ENCODE results near the gene POLE. TPM values are rescaled to one million over a fixed set of nuclear protein-coding genes. Genes with fewer than 3 reads are reported as not detected.
A peak's percentile ranks its signal among the peaks of the same experiment; 100 is the strongest.

The POLE gene
- total and polyA plus RNA-seq, 9 of the 15 experiments (the other 6 are each of a cell fraction or from before 2014, with no cell fraction given) = 2.4 to 154 (median 49.6) TPM

DNA sequence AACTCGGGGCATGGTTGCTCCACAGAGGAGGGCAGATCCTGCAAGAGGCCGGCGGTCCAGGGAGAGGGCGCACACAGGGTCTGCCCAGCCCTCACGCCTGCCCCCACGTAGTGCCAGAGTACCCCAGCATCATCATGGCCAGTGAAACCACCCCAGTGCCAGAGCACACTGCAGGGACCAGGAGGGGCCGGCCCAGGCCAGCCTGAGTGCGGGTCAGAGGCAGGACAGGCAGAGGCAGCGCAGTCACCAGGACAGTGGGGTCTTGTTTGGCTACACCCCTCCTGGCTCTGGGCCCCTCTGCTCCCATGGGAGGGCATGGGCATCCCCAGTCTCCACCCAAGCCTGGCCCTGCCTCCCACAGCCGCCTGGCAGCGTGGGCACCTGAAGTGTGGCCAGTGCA is 111.5 kb downstream of the POLE start (continued):
- TF ChIP-seq, protein P1, sequence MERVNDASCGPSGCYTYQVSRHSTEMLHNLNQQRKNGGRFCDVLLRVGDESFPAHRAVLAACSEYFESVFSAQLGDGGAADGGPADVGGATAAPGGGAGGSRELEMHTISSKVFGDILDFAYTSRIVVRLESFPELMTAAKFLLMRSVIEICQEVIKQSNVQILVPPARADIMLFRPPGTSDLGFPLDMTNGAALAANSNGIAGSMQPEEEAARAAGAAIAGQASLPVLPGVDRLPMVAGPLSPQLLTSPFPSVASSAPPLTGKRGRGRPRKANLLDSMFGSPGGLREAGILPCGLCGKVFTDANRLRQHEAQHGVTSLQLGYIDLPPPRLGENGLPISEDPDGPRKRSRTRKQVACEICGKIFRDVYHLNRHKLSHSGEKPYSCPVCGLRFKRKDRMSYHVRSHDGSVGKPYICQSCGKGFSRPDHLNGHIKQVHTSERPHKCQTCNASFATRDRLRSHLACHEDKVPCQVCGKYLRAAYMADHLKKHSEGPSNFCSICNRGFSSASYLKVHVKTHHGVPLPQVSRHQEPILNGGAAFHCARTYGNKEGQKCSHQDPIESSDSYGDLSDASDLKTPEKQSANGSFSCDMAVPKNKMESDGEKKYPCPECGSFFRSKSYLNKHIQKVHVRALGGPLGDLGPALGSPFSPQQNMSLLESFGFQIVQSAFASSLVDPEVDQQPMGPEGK (CRISPR knock-in tag; IDR thresholded peaks at IDR 0.05; ENCODE audit: borderline replicate concordance) = no peak

- CTCF ChIA-PET (ENCODE audit: low intra/inter-chr PET ratio) = no interaction called here
- Histone ChIP-seq H3K9me3 (replicated peaks; ENCODE audit: control insufficient read depth, insufficient read depth, low read depth, low read length) (no peaks in the 10 kb centered on the region), H3K4me3 (no peak overlapping the region), H3K36me3 (ENCODE audit: control insufficient read depth, insufficient read depth, low read length) (peaks cover 89% of the 10 kb centered on the region; the same call in 2 of the 3 replicates), H2AFZ (ENCODE audit: low read depth, low read length) (no peak overlapping the region), H3K79me2 (ENCODE audit: control insufficient read depth, insufficient read depth, low read length) (no peaks in the 10 kb centered on the region), H3K27ac (ENCODE audit: extremely low read depth, low read depth, low read length) (no peak overlapping the region), H4K20me1 (replicated peaks; ENCODE audit: control insufficient read depth, insufficient read depth, low read length) (no peaks in the 10 kb centered on the region; the same call in 1 of the 2 replicates), H3K27me3 (ENCODE audit: control insufficient read depth in 2 of 2, insufficient read depth in 2 of 2, low read length in 2 of 2) (no peaks in the 10 kb centered on the region), H3K4me2 (ENCODE audit: insufficient read depth, low read length) (no peak overlapping the region), H3K4me1 (replicated peaks in 1 of 2; ENCODE audit: control insufficient read depth in 2 of 2, insufficient read depth in 2 of 2, low read length in 2 of 2) (peaks cover 0 to 50% of the 10 kb centered on the region in 2 experiments; a peak in 2 of 5 replicates), H3K9me1 (ENCODE audit: control insufficient read depth, insufficient read depth, low read length) (no peaks in the 10 kb centered on the region), H3K9ac (ENCODE audit: insufficient read depth in 1 of 2, low read depth in 2 of 2, low read length in 2 of 2) (no peak overlapping the region; a peak in 1 of 4 replicates)
- BruUV-seq (replicated peaks) = no TSS peak
- FAIRE-seq (no peak), ATAC-seq (no peak), DNase-seq (ENCODE audit: extremely low read depth in 1 of 4, low spot score in 3 of 4) (no peak)
- intact Hi-C loops (cut with micrococcal nuclease) = no loop called here
- POLR2A ChIA-PET = interaction anchor here (0.6 kb wide), 1 partner anchor 8 kb away, joined by 5 read pairs; no protein-coding TSS in a partner anchor
- TF ChIP-seq RBFOX2 (IDR thresholded peaks at IDR 0.05; ENCODE audit: low read depth, low read length) (0 out of 2 replicates have a peak, but pooled peaks have one; percentile 18), RBM22 (IDR thresholded peaks at IDR 0.05; ENCODE audit: low read depth, low read length, poor library complexity, severe bottlenecking) (peak; percentile 53), FOXA1 (IDR thresholded peaks at IDR 0.05; ENCODE audit: borderline replicate concordance) (no peak), POLR2G (IDR thresholded peaks at IDR 0.05; ENCODE audit: low read depth, low read length) (peak; percentile 46), FOS (IDR thresholded peaks at IDR 0.05; ENCODE audit: extremely low read depth, insufficient read length) (no peak)
- 94% methylated on average over 26 of the region's 39 CpGs for WGBS (ENCODE audit: insufficient coverage, low coverage, missing lambda C conversion rate)
- in situ Hi-C loops (cut with MboI) = no loop called here
These were observed 112.7 kb downstream of the POLE start for GRCh38 chr12:132574271-132574996.

Small RNA genes lying within 50 kb of the gene (microRNA-seq; reads per million reads assigned to microRNA genes)
- 1.6 reads per million, percentile 21 among the genes with 10 or more reads in this experiment for gene MIR6763 (ENCODE audit: borderline microRNAs expressed)

Small RNA genes lying within 50 kb of the gene (small RNA-seq; reads per million reads assigned to genes)
- 0.11 reads per million for gene MIR6763
- gene RNA5SP379 = 0.51 reads per million, percentile 24 among the genes with 10 or more reads in this experiment

Other genes with a start within 250 kb of the POLE start
Only the 7 nearest of the 8 such genes appear.
- gene FBRSL1, start 197.2 kb downstream of the POLE start, total RNA-seq (2014; rRNA removed) = 21.7 and 24.6 TPM in 2 replicates
- 1.1 and 1.3 TPM in 2 replicates for gene FBRSL1, start 197.2 kb downstream of the POLE start, total RNA-seq (2014; rRNA removed; fragmentation: Illumina TruSeq; extraction: Trizol)
- gene FBRSL1, start 197.2 kb downstream of the POLE start, total RNA-seq (2015; rRNA removed; fragmentation: Illumina TruSeq; extraction: Trizol) = 7.3 and 12.9 TPM in 2 replicates
- 112 and 129 TPM in 2 replicates for gene FBRSL1, start 197.2 kb downstream of the POLE start, total RNA-seq (2021)
- gene FBRSL1, start 197.2 kb downstream of the POLE start, polyA plus RNA-seq (2011; rRNA removed) = 1.9 and 4.3 TPM in 2 replicates
- 29.3 and 35.8 TPM in 2 replicates for gene FBRSL1, start 197.2 kb downstream of the POLE start, polyA plus RNA-seq (2014; fragmentation: Illumina TruSeq; extraction: Trizol)
- gene FBRSL1, start 197.2 kb downstream of the POLE start, polyA plus RNA-seq (2014; fragmentation: Nextera tagmentation; extraction: Ambion mirVana) = under 1 TPM; 0.24 to 0.29 TPM
- 27.4 and 32.3 TPM in 2 replicates for gene FBRSL1, start 197.2 kb downstream of the POLE start, polyA plus RNA-seq (2014; rRNA removed)
- not detected in 2 replicates for gene LRCOL1, start 76.8 kb downstream of the POLE start, total RNA-seq (2014; rRNA removed)
- not detected in 2 replicates for gene LRCOL1, start 76.8 kb downstream of the POLE start, total RNA-seq (2014; rRNA removed; fragmentation: Illumina TruSeq; extraction: Trizol)
- not detected in 2 replicates for gene LRCOL1, start 76.8 kb downstream of the POLE start, total RNA-seq (2015; rRNA removed; fragmentation: Illumina TruSeq; extraction: Trizol)
- gene LRCOL1, start 76.8 kb downstream of the POLE start, total RNA-seq (2021) = not detected in 2 replicates
- not detected in 2 replicates for gene LRCOL1, start 76.8 kb downstream of the POLE start, polyA plus RNA-seq (2011; rRNA removed)
- not detected in 2 replicates for gene LRCOL1, start 76.8 kb downstream of the POLE start, polyA plus RNA-seq (2014; fragmentation: Illumina TruSeq; extraction: Trizol)
- not detected for gene LRCOL1, start 76.8 kb downstream of the POLE start, polyA plus RNA-seq (2014; fragmentation: Nextera tagmentation; extraction: Ambion mirVana)
- not detected in 2 replicates for gene LRCOL1, start 76.8 kb downstream of the POLE start, polyA plus RNA-seq (2014; rRNA removed)
- not detected in 2 replicates for gene P2RX2, start 68.6 kb downstream of the POLE start, total RNA-seq (2014; rRNA removed)
- gene P2RX2, start 68.6 kb downstream of the POLE start, total RNA-seq (2014; rRNA removed; fragmentation: Illumina TruSeq; extraction: Trizol) = not detected in 2 replicates
- not detected in 2 replicates for gene P2RX2, start 68.6 kb downstream of the POLE start, total RNA-seq (2015; rRNA removed; fragmentation: Illumina TruSeq; extraction: Trizol)
- not detected in 2 replicates for gene P2RX2, start 68.6 kb downstream of the POLE start, total RNA-seq (2021)
- not detected in 2 replicates for gene P2RX2, start 68.6 kb downstream of the POLE start, polyA plus RNA-seq (2011; rRNA removed)
- not detected in 2 replicates for gene P2RX2, start 68.6 kb downstream of the POLE start, polyA plus RNA-seq (2014; fragmentation: Illumina TruSeq; extraction: Trizol)
- gene P2RX2, start 68.6 kb downstream of the POLE start, polyA plus RNA-seq (2014; fragmentation: Nextera tagmentation; extraction: Ambion mirVana) = not detected
- not detected in 2 replicates for gene P2RX2, start 68.6 kb downstream of the POLE start, polyA plus RNA-seq (2014; rRNA removed)
- 66.1 and 70.9 TPM in 2 replicates for gene PXMP2, start 245 bp upstream of the POLE start, total RNA-seq (2014; rRNA removed)
- gene PXMP2, start 245 bp upstream of the POLE start, total RNA-seq (2014; rRNA removed; fragmentation: Illumina TruSeq; extraction: Trizol) = 34.8 and 37.8 TPM in 2 replicates
- gene PXMP2, start 245 bp upstream of the POLE start, total RNA-seq (2015; rRNA removed; fragmentation: Illumina TruSeq; extraction: Trizol) = 39.8 and 41.0 TPM in 2 replicates
- 46.1 and 49.6 TPM in 2 replicates for gene PXMP2, start 245 bp upstream of the POLE start, total RNA-seq (2021)
- gene PXMP2, start 245 bp upstream of the POLE start, polyA plus RNA-seq (2011; rRNA removed) = 37.7 and 44.7 TPM in 2 replicates
- gene PXMP2, start 245 bp upstream of the POLE start, polyA plus RNA-seq (2014; fragmentation: Illumina TruSeq; extraction: Trizol) = 43.1 and 52.3 TPM in 2 replicates
- gene PXMP2, start 245 bp upstream of the POLE start, polyA plus RNA-seq (2014; fragmentation: Nextera tagmentation; extraction: Ambion mirVana) = 1 to 10 TPM; 3.0 to 6.8 TPM
- 64.0 and 66.0 TPM in 2 replicates for gene PXMP2, start 245 bp upstream of the POLE start, polyA plus RNA-seq (2014; rRNA removed)
- 99.8 and 119 TPM in 2 replicates for gene PGAM5, start 23.5 kb upstream of the POLE start, total RNA-seq (2014; rRNA removed)
- gene PGAM5, start 23.5 kb upstream of the POLE start, total RNA-seq (2014; rRNA removed; fragmentation: Illumina TruSeq; extraction: Trizol) = 56.8 and 69.5 TPM in 2 replicates
- 88.5 and 89.0 TPM in 2 replicates for gene PGAM5, start 23.5 kb upstream of the POLE start, total RNA-seq (2015; rRNA removed; fragmentation: Illumina TruSeq; extraction: Trizol)
- gene PGAM5, start 23.5 kb upstream of the POLE start, total RNA-seq (2021) = 121 and 125 TPM in 2 replicates
- 49.1 and 49.2 TPM in 2 replicates for gene PGAM5, start 23.5 kb upstream of the POLE start, polyA plus RNA-seq (2011; rRNA removed)
- gene PGAM5, start 23.5 kb upstream of the POLE start, polyA plus RNA-seq (2014; fragmentation: Illumina TruSeq; extraction: Trizol) = 90.2 and 97.3 TPM in 2 replicates
- 10 to 100 TPM in 1 of 2 experiments, 1 to 10 TPM in 1; 7.4 to 11.4 TPM for gene PGAM5, start 23.5 kb upstream of the POLE start, polyA plus RNA-seq (2014; fragmentation: Nextera tagmentation; extraction: Ambion mirVana)
- gene PGAM5, start 23.5 kb upstream of the POLE start, polyA plus RNA-seq (2014; rRNA removed) = 60.7 and 78.9 TPM in 2 replicates
- 33.6 and 42.3 TPM in 2 replicates for gene ANKLE2, start 74.5 kb upstream of the POLE start, total RNA-seq (2014; rRNA removed)
- 44.0 and 45.6 TPM in 2 replicates for gene ANKLE2, start 74.5 kb upstream of the POLE start, total RNA-seq (2014; rRNA removed; fragmentation: Illumina TruSeq; extraction: Trizol)
- gene ANKLE2, start 74.5 kb upstream of the POLE start, total RNA-seq (2015; rRNA removed; fragmentation: Illumina TruSeq; extraction: Trizol) = 49.5 and 50.4 TPM in 2 replicates
- 54.3 and 56.9 TPM in 2 replicates for gene ANKLE2, start 74.5 kb upstream of the POLE start, total RNA-seq (2021)
- gene ANKLE2, start 74.5 kb upstream of the POLE start, polyA plus RNA-seq (2011; rRNA removed) = 57.7 and 69.0 TPM in 2 replicates
- gene ANKLE2, start 74.5 kb upstream of the POLE start, polyA plus RNA-seq (2014; fragmentation: Illumina TruSeq; extraction: Trizol) = 43.6 and 46.3 TPM in 2 replicates
- gene ANKLE2, start 74.5 kb upstream of the POLE start, polyA plus RNA-seq (2014; fragmentation: Nextera tagmentation; extraction: Ambion mirVana) = 1 to 10 TPM; 3.2 TPM
- 49.7 and 51.6 TPM in 2 replicates for gene ANKLE2, start 74.5 kb upstream of the POLE start, polyA plus RNA-seq (2014; rRNA removed)
- 36.1 and 38.7 TPM in 2 replicates for gene GOLGA3, start 141.5 kb upstream of the POLE start, total RNA-seq (2014; rRNA removed)
- gene GOLGA3, start 141.5 kb upstream of the POLE start, total RNA-seq (2014; rRNA removed; fragmentation: Illumina TruSeq; extraction: Trizol) = 17.0 and 19.0 TPM in 2 replicates
- gene GOLGA3, start 141.5 kb upstream of the POLE start, total RNA-seq (2015; rRNA removed; fragmentation: Illumina TruSeq; extraction: Trizol) = 21.2 and 22.8 TPM in 2 replicates
- gene GOLGA3, start 141.5 kb upstream of the POLE start, total RNA-seq (2021) = 41.7 and 48.1 TPM in 2 replicates
- 15.0 and 20.2 TPM in 2 replicates for gene GOLGA3, start 141.5 kb upstream of the POLE start, polyA plus RNA-seq (2011; rRNA removed)
- 9.0 and 11.8 TPM in 2 replicates for gene GOLGA3, start 141.5 kb upstream of the POLE start, polyA plus RNA-seq (2014; fragmentation: Illumina TruSeq; extraction: Trizol)
- gene GOLGA3, start 141.5 kb upstream of the POLE start, polyA plus RNA-seq (2014; fragmentation: Nextera tagmentation; extraction: Ambion mirVana) = 1 to 10 TPM; 1.9 to 2.9 TPM
- 18.4 and 18.6 TPM in 2 replicates for gene GOLGA3, start 141.5 kb upstream of the POLE start, polyA plus RNA-seq (2014; rRNA removed)